T47D (cell line): ENCODE results near the gene TMBIM6.
"Not testable (repeated sequence)": the region's sequence is repeated elsewhere in the genome, so short reads cannot be mapped to it uniquely, and the experiment has no call there.

ENCODE experiments used
- DNase-seq, 2 experiments: peaks; one replicate each; pipeline versions ENCODE4 v3.0.0 to v3.0.0-alpha.2; 2011 to 2012; ENCODE audit warnings: low read depth in 1 of 2, low spot score in 1 of 2
- JUND ChIP-seq: IDR thresholded peaks from 2 replicates; pipeline ENCODE4 v1.6.1; 2012; ENCODE audit warnings: low read depth
- in situ Hi-C: cut with HindIII; loops from 2 replicates; pipeline ENCODE4 v1.10.0; 2016; ENCODE audit warnings: low sequenced_read_pairs, low pct_unique_long_range_greater_than_20kb

TMBIM6 gene

GRCh38 chr12:49707128-49707811 lies 34.1 kb upstream of the TMBIM6 start, which contains the start of gene FMNL3:
FMNL3 (minus strand) TSS chr12:49707405; CDS start chr12:49707180, 225 bp downstream.
- peak; percentile 97 to 98 for DNase-seq
- in situ Hi-C loops: no loop called here
- no peak for TF ChIP-seq JUND

- in situ Hi-C loops: no loop called here
- no peak for DNase-seq
- no peak for TF ChIP-seq JUND
Measured at GRCh38 chr12:49707812-49708147, 33.6 kb upstream of the TMBIM6 start.

GRCh38 chr12:49708851-49709250 lies 32.5 kb upstream of the TMBIM6 start:
- in situ Hi-C loops: no loop called here
- DNase-seq: no peak
- TF ChIP-seq JUND: no peak

GRCh38 chr12:49713952-49714351 lies 27.4 kb upstream of the TMBIM6 start:
- DNase-seq, in situ Hi-C loops: not testable (repeated sequence)

GRCh38 chr12:49716553-49716952 lies 24.8 kb upstream of the TMBIM6 start:
- no peak for TF ChIP-seq JUND
- no peak for DNase-seq
- in situ Hi-C loops: no loop called here

GRCh38 chr12:49717800-49718199 lies 23.6 kb upstream of the TMBIM6 start:
- DNase-seq, in situ Hi-C loops: not testable (repeated sequence)

- in situ Hi-C loops: no loop called here
- DNase-seq: peak in 1 of 2 experiments; percentile 30
- no peak for TF ChIP-seq JUND
Measured at GRCh38 chr12:49720214-49720613, 21.1 kb upstream of the TMBIM6 start.

GRCh38 chr12:49721355-49721754 lies 20.0 kb upstream of the TMBIM6 start:
- DNase-seq, in situ Hi-C loops: not testable (repeated sequence)

GRCh38 chr12:49728446-49728845 lies 12.9 kb upstream of the TMBIM6 start:
- no peak for TF ChIP-seq JUND
- no peak for DNase-seq
- in situ Hi-C loops: no loop called here

GRCh38 chr12:49730050-49730449 lies 11.3 kb upstream of the TMBIM6 start:
- DNase-seq: no peak
- in situ Hi-C loops: no loop called here
- no peak for TF ChIP-seq JUND

- in situ Hi-C loops: no loop called here
- no peak for DNase-seq
- TF ChIP-seq JUND: no peak
Measured at GRCh38 chr12:49730568-49731101, 10.7 kb upstream of the TMBIM6 start.

GRCh38 chr12:49733219-49734017 lies 7.9 kb upstream of the TMBIM6 start:
- in situ Hi-C loops: no loop called here
- DNase-seq: no peak
- TF ChIP-seq JUND: no peak

- in situ Hi-C loops: not testable (repeated sequence)
Measured at GRCh38 chr12:49734900-49735299, 6.5 kb upstream of the TMBIM6 start.

GRCh38 chr12:49738721-49739120 lies 2.6 kb upstream of the TMBIM6 start:
- in situ Hi-C loops, DNase-seq: not testable (repeated sequence)

More at GRCh38 chr12:49734900-49735299, 6.5 kb upstream of the TMBIM6 start:
- DNase-seq: not testable (repeated sequence)

- in situ Hi-C loops, DNase-seq: not testable (repeated sequence)
Measured at GRCh38 chr12:49740277-49740676, 1.1 kb upstream of the TMBIM6 start.
